GM10248 (cell line): Measurements from ENCODE around the gene ZNF736.
"Not testable (repeated sequence)": the region's sequence is repeated elsewhere in the genome, so short reads cannot be mapped to it uniquely, and the experiment has no call there.

ENCODE experiments used
- CTCF ChIA-PET: fragments of 300-600 bp; sonication (Branson Sonifier 250); formaldehyde crosslinking; extraction: SDS; loops from one replicate; lab custom pipeline; 2021; ENCODE audit warnings: antibody characterized with exemption; lab: Yijun Ruan, JAX
- POLR2A ChIA-PET: fragments of 350-650 bp; sonication (Branson Sonifier 250); formaldehyde crosslinking; extraction: SDS; loops from one replicate; lab custom pipeline; 2020; ENCODE audit warnings: antibody characterized with exemption; lab: Yijun Ruan, JAX
- DNase-seq: peaks from one replicate; pipeline ENCODE4 v3.0.0; 2012; ENCODE audit errors: extremely low spot score
- TF ChIP-seq, protein P1 (sequence below): IDR thresholded peaks from 2 replicates; pipeline ENCODE4 v1.5.1; 2012; ENCODE audit warnings: mild to moderate bottlenecking, low read depth; ENCODE audit errors: extremely low read depth, missing control alignments, control extremely low read depth

The ZNF736 gene

DNA sequence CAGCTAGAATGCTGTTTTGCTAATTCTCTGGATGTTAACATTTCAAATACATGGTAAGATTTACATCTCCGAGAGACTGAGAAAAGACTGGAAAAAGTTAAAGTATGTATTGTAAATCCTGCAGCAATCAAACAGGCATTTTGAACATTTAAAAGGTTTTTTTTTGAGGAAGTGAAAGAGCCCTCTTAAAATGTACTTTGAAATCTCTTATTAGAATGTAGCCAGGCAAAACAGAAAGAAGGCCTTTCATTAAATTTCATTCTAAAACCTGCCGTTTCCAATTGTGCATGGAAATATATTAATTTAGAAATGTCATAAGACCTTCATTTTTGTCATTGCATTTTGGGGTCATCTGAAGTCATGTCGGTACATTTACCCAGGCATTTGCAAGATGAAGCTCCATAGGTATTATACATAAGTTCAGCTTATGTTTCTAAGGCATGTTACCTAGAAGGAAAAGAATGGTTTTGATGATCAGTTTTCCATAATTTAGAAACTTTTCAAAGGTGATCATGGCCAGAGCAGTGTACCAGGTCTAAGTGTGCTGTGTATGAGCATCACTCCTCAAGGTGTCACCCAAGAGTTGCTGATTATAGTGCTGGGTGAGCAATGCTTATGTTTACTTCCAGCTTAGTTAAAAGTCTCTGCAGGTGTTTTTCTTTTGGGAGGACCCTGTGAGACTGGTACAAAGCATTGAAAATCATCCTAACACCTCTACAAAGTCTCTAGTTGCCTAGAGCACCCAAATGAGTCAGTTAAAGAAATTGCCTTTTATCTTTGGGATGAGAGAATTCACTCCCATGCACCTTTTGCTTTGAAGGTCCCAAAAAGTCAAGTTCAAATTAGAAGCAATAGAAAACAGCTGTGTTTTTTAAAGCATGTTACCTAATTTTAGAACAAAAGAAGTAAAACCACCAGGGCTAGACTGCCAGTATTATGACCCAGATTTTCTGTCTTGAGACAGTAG is 7.1 kb downstream of the ZNF736 start:
- ChIA-PET CTCF (interaction anchor here (1.0 to 1.3 kb wide), 2 partner anchors 8 to 301 kb away, joined by 3 read pairs; no protein-coding TSS in a partner anchor), POLR2A (no interaction called here)
- no peak for DNase-seq
- TF ChIP-seq, protein P1, sequence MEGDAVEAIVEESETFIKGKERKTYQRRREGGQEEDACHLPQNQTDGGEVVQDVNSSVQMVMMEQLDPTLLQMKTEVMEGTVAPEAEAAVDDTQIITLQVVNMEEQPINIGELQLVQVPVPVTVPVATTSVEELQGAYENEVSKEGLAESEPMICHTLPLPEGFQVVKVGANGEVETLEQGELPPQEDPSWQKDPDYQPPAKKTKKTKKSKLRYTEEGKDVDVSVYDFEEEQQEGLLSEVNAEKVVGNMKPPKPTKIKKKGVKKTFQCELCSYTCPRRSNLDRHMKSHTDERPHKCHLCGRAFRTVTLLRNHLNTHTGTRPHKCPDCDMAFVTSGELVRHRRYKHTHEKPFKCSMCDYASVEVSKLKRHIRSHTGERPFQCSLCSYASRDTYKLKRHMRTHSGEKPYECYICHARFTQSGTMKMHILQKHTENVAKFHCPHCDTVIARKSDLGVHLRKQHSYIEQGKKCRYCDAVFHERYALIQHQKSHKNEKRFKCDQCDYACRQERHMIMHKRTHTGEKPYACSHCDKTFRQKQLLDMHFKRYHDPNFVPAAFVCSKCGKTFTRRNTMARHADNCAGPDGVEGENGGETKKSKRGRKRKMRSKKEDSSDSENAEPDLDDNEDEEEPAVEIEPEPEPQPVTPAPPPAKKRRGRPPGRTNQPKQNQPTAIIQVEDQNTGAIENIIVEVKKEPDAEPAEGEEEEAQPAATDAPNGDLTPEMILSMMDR: no peak

DNA sequence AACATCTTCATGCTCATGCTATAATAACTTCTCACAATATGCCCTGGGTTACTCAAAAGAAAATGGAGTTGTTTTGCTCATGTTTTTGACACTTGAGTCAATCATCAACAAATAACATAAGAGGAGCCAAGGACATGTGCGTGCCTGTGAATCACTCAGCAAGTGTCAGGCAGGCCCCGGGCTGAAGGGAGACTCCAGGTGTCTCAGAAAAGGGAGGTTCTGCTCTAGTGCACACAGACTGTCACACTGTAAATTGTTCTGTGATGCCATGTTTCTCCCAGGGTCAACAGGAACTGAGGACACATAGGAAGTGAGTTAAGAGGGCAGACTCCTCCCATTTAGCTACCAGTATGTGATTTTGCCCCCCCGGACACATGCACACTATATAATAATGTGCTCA is 10.4 kb downstream of the ZNF736 start:
- CTCF ChIA-PET: interaction anchor here (1.1 kb wide), 1 partner anchor 10 kb away, joined by 3 read pairs; the partner anchor contains the start of gene ZNF736
- DNase-seq, POLR2A ChIA-PET: not testable (repeated sequence)

DNA sequence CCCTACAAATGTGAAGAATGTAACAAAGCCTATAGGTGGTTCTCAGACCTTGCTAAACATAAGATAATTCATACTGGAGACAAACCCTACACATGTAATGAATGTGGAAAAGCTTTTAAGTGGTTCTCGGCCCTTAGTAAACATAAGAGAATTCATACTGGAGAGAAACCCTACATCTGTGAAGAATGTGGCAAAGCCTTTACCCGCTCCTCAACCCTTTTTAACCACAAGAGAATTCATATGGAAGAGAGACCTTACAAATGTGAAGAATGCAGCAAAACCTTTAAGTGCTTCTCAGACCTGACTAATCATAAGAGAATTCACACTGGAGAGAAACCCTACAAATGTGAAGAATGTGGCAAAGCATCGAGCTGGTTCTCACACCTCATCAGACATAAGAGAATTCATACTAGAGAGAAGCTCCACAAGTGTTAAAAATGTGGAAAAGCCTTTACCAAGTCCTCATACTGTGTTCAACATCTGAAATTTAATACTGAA is 35.0 kb downstream of the ZNF736 start:
- DNase-seq, CTCF ChIA-PET, POLR2A ChIA-PET: not testable (repeated sequence)

DNA sequence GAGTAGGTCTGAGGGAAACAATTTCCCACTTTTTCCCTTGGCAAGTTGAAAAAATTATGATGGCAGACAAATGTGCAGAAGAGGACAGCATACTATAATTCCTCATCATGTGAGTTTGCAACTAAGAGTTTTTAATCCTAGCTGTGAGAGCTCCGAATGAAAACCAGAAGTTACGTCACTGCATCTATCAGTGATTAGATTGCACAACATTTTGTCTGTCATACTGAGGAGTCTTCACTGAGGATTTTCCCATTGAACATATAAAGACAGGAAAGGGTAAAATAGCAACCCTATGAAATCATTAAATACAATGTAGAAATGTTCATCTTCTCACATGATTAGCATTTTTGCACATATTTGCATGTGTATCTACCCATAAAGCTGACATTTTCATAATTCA is 45.8 kb downstream of the ZNF736 start:
- CTCF ChIA-PET: no interaction called here
- no peak for DNase-seq
- POLR2A ChIA-PET: no interaction called here
- TF ChIP-seq, protein P1: no peak

DNA sequence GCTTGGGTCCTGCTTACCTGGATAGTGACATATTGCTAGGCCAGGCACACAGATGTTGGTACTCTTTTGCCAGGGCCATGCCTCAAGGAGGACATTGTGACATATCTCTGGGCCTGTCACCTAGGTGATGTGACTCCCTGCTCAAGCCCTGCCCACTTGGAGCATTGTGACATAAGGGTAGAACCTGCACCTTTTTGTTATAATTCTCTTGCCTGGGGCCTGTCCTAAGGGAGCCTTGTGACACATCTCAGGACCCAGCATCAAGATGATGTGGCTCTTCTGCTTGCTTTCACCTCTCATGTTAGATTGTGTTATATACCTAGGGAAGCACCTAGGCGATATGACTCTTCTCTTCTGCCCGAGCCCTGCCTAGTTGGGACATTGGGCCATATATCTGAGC is 57.4 kb downstream of the ZNF736 start:
- CTCF ChIA-PET: no interaction called here
- DNase-seq: no peak
- TF ChIP-seq, protein P1: no peak
- POLR2A ChIA-PET: no interaction called here

DNA sequence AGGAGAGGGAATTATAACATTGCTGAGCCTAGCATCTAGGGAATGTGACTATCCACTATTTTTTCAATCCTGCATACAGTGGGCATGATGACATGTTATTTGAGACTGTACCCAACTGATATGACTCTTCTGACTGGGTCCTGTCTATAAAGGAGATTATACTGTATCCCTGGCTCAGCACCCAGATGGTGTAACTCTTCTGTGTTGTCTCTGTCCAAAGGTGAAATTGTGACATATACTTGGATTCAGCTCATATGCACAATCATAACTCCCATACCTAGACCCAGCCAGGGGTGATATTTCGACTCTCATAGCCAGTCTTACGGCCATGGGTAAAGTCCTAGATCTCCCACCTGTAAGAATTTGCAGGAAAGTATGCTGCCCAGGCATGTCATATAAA is 59.3 kb downstream of the ZNF736 start:
- TF ChIP-seq, protein P1: no peak
- no peak for DNase-seq
- CTCF ChIA-PET: no interaction called here
- POLR2A ChIA-PET: no interaction called here

DNA sequence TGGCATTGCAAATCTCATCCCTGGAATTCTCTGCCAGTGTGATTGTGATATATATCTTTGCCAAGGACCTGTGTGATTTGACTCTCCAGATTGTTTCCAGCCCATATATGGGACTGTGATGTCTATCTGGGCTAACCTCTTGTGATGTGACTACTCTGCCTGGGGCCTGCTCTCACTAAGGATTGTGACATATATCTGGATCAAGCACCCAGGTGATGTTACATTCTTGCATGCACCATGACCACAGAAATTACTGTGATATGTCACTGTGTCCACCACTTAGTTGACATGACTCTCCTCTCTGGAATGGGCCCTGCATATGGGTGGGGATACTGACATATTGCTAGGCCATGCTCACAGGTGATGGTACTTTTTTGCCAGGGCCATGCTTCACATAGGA is 86.6 kb downstream of the ZNF736 start:
- ChIA-PET POLR2A (no interaction called here), CTCF (no interaction called here)
- DNase-seq: no peak
- TF ChIP-seq, protein P1: no peak
